HEK293T (cell line): ENCODE measurements around the gene CPE.

Experiments
- CTCF ChIA-PET: fragments of 350-600 bp; formaldehyde crosslinking; extraction: SDS; loops from one replicate; lab custom pipeline; 2021; ENCODE audit warnings: antibody characterized with exemption, inconsistent platforms; lab: Yijun Ruan, JAX
- POLR2A ChIA-PET: fragments of 350-600 bp; formaldehyde crosslinking; extraction: SDS; loops from one replicate; lab custom pipeline; 2020; ENCODE audit warnings: antibody characterized with exemption, inconsistent platforms; lab: Yijun Ruan, JAX
- DNase-seq: peaks from one replicate; pipeline ENCODE4 v3.0.0; 2012; ENCODE audit warnings: mixed read lengths; ENCODE audit errors: extremely low spot score
- ARNT ChIP-seq: fragments of 450-650 bp; IDR thresholded peaks from 2 replicates; pipeline ENCODE4 v1.6.1; 2017; ENCODE audit warnings: mild to moderate bottlenecking
- BHLHE40 ChIP-seq: fragments of 450-650 bp; IDR thresholded peaks from 2 replicates; pipeline ENCODE4 v1.6.1; 2016; ENCODE audit warnings: mild to moderate bottlenecking, moderate library complexity, borderline replicate concordance
- CTBP1 ChIP-seq: fragments of 450-650 bp; IDR thresholded peaks from 2 replicates; pipeline ENCODE4 v1.6.1; 2016; ENCODE audit warnings: borderline replicate concordance
- ELF4 ChIP-seq: fragments of 450-650 bp; IDR thresholded peaks from 2 replicates; pipeline ENCODE4 v1.6.1; 2017; ENCODE audit warnings: antibody characterized with exemption
- FOXA1 ChIP-seq: fragments of 450-650 bp; IDR thresholded peaks from 2 replicates; pipeline ENCODE4 v1.6.1; 2016; ENCODE audit warnings: mild to moderate bottlenecking
- FOXK2 ChIP-seq: fragments of 450-650 bp; IDR thresholded peaks from 2 replicates; pipeline ENCODE4 v1.6.1; 2016; ENCODE audit warnings: mild to moderate bottlenecking
- FOXM1 ChIP-seq: fragments of 450-650 bp; IDR thresholded peaks from 2 replicates; pipeline ENCODE4 v1.6.1; 2017; ENCODE audit warnings: mild to moderate bottlenecking, borderline replicate concordance
- HDGF ChIP-seq: fragments of 450-650 bp; IDR thresholded peaks from 2 replicates; pipeline ENCODE4 v1.6.1; 2017; ENCODE audit warnings: antibody characterized with exemption, borderline replicate concordance
- L3MBTL2 ChIP-seq: fragments of 450-650 bp; conservative IDR thresholded peaks from 2 replicates; pipeline ENCODE4 v1.6.1; 2016; ENCODE audit warnings: mild to moderate bottlenecking
- LEF1 ChIP-seq: fragments of 450-650 bp; IDR thresholded peaks from 2 replicates; pipeline ENCODE4 v1.6.1; 2017; ENCODE audit warnings: mild to moderate bottlenecking, borderline replicate concordance
- NFRKB ChIP-seq: fragments of 450-650 bp; IDR thresholded peaks from 2 replicates; pipeline ENCODE4 v1.6.1; 2016; ENCODE audit warnings: mild to moderate bottlenecking, moderate library complexity
- PKNOX1 ChIP-seq: fragments of 450-650 bp; IDR thresholded peaks from 2 replicates; pipeline ENCODE4 v1.6.1; 2016
- SP1 ChIP-seq: fragments of 450-650 bp; IDR thresholded peaks from 2 replicates; pipeline ENCODE4 v1.6.1; 2017
- SUZ12 ChIP-seq: fragments of 450-650 bp; IDR thresholded peaks from 2 replicates; pipeline ENCODE4 v1.6.1; 2016; ENCODE audit warnings: mild to moderate bottlenecking
- TARDBP ChIP-seq: fragments of 450-650 bp; IDR thresholded peaks from 2 replicates; pipeline ENCODE4 v1.6.1; 2016
- ZNF384 ChIP-seq: fragments of 450-650 bp; IDR thresholded peaks from 2 replicates; pipeline ENCODE4 v1.6.1; 2016

Gene CPE

GRCh38 chr4:165502916-165503907 is 124.4 kb downstream of the CPE start:
- TF ChIP-seq FOXA1 (no peak), ZNF384 (no peak), SUZ12 (no peak), NFRKB (no peak), LEF1 (no peak), L3MBTL2 (no peak), SP1 (no peak), ELF4 (no peak), FOXM1 (no peak)
- CTCF ChIA-PET = interaction anchor here (0.6 to 1.0 kb wide), 3 partner anchors 9 to 521 kb away, joined by 3 to 4 read pairs (median 3); no protein-coding TSS in a partner anchor
- POLR2A ChIA-PET = no interaction called here
- DNase-seq = no peak

GRCh38 chr4:165504184-165504583 is 125.4 kb downstream of the CPE start:
- TF ChIP-seq SP1 = no peak
- no peak for TF ChIP-seq FOXM1
- TF ChIP-seq ZNF384 = no peak
- TF ChIP-seq PKNOX1 = no peak
- TF ChIP-seq BHLHE40 = no peak
- no peak for TF ChIP-seq NFRKB
- TF ChIP-seq ARNT = no peak
- TF ChIP-seq LEF1 = no peak
- TF ChIP-seq L3MBTL2 = no peak
- TF ChIP-seq ELF4 = no peak
- TF ChIP-seq SUZ12 = no peak
- no peak for TF ChIP-seq CTBP1
- no peak for TF ChIP-seq FOXA1
- no peak for TF ChIP-seq FOXK2
- no peak for TF ChIP-seq TARDBP
- TF ChIP-seq HDGF = no peak
- no peak for DNase-seq
- POLR2A ChIA-PET = no interaction called here
- CTCF ChIA-PET = no interaction called here

GRCh38 chr4:165505958-165506837 is 127.4 kb downstream of the CPE start:
- TF ChIP-seq TARDBP (no peak), SP1 (no peak), LEF1 (no peak), HDGF (no peak), NFRKB (no peak), ARNT (no peak), L3MBTL2 (no peak), CTBP1 (no peak), FOXA1 (no peak), ELF4 (no peak), BHLHE40 (no peak), FOXK2 (no peak), FOXM1 (no peak)
- POLR2A ChIA-PET = no interaction called here
- CTCF ChIA-PET = interaction anchor here (1.2 kb wide), 1 partner anchor 13 kb away, joined by 5 read pairs; no protein-coding TSS in a partner anchor
- DNase-seq = no peak

GRCh38 chr4:165506849-165507248 is 128.0 kb downstream of the CPE start:
- ChIA-PET CTCF (interaction anchor here (1.2 kb wide), 1 partner anchor 14 kb away, joined by 5 read pairs; no protein-coding TSS in a partner anchor), POLR2A (no interaction called here)
- TF ChIP-seq FOXM1 = no peak
- TF ChIP-seq FOXK2 = no peak
- no peak for TF ChIP-seq BHLHE40
- no peak for TF ChIP-seq CTBP1
- no peak for TF ChIP-seq SUZ12
- no peak for TF ChIP-seq NFRKB
- TF ChIP-seq ZNF384 = no peak
- no peak for TF ChIP-seq LEF1
- no peak for TF ChIP-seq ARNT
- no peak for TF ChIP-seq L3MBTL2
- no peak for DNase-seq

- POLR2A ChIA-PET = no interaction called here
- TF ChIP-seq L3MBTL2 = no peak
- TF ChIP-seq FOXK2 = no peak
- TF ChIP-seq ARNT = no peak
- no peak for TF ChIP-seq LEF1
- no peak for TF ChIP-seq FOXA1
- TF ChIP-seq CTBP1 = no peak
- TF ChIP-seq SUZ12 = no peak
Observed at GRCh38 chr4:165507381-165507780, 128.6 kb downstream of the CPE start.

GRCh38 chr4:165508372-165509120 is 129.7 kb downstream of the CPE start:
- POLR2A ChIA-PET = no interaction called here
- TF ChIP-seq ARNT = no peak
- no peak for TF ChIP-seq PKNOX1
- DNase-seq = no peak
- CTCF ChIA-PET = no interaction called here

More at GRCh38 chr4:165507381-165507780, 128.6 kb downstream of the CPE start:
- no peak for DNase-seq
- CTCF ChIA-PET = no interaction called here
